Transverse colon (tissue), 4 donors: ENCODE results near the gene SAT2. TPM values are rescaled to one million over a fixed set of nuclear protein-coding genes. Genes with fewer than 3 reads are reported as not detected.

Source experiments
- DNase-seq: peaks from one replicate; pipeline ENCODE4 v3.0.0-alpha.2; 2019
- H3K27ac ChIP-seq, 4 donors: fragments of 200-600 bp; sonication (generic); 2 replicates each; pipeline ENCODE4 v1.5.1; 2016 to 2018; ENCODE audit warnings: inconsistent platforms in 4 of 4
- H3K27me3 ChIP-seq: fragments of 200-600 bp; sonication (generic); 2 replicates; pipeline ENCODE4 v1.5.1; 2017; ENCODE audit warnings: inconsistent platforms
- H3K36me3 ChIP-seq, 4 donors: fragments of 200-600 bp; sonication (generic); 2 replicates each; pipeline ENCODE4 v1.5.1; 2017 to 2019; ENCODE audit warnings: inconsistent platforms in 4 of 4
- H3K4me1 ChIP-seq, 4 donors: fragments of 200-600 bp; sonication (generic); 2 replicates each; pipeline ENCODE4 v1.5.1; 2017 to 2020; ENCODE audit warnings: inconsistent platforms in 4 of 4
- H3K4me3 ChIP-seq, 4 donors: fragments of 200-600 bp; sonication (generic); 1 replicate in 1 of 4; 2 replicates in 3 of 4; pipeline versions ENCODE4 v1.5.1 to v1.6.1; 2017 to 2019; ENCODE audit warnings: inconsistent platforms in 4 of 4
- H3K9me3 ChIP-seq, 2 donors: fragments of 200-600 bp; sonication (generic); 2 replicates each; pipeline ENCODE4 v1.5.1; 2017 to 2019; ENCODE audit warnings: inconsistent platforms in 2 of 2
- CTCF ChIP-seq, 5 experiments: fragments of 200-600 bp in 3 of 5; fragments of 450-650 bp in 2 of 5; sonication (generic) in 3 of 5; IDR thresholded peaks; 1 replicate in 2 of 5; 2 replicates in 3 of 5; pipeline ENCODE4 v1.5.1; 2016 to 2017; ENCODE audit warnings: antibody characterized with exemption in 5 of 5, inconsistent platforms in 3 of 5, mild to moderate bottlenecking in 2 of 5, moderate library complexity in 1 of 5
- EP300 ChIP-seq: sonication (generic); formaldehyde crosslinking; IDR thresholded peaks from one replicate; pipeline ENCODE4 v1.6.1; 2017; ENCODE audit warnings: antibody characterized with exemption, low read depth
- POLR2A ChIP-seq: fragments of 450-650 bp; IDR thresholded peaks from one replicate; pipeline ENCODE4 v1.6.1; 2016; ENCODE audit warnings: antibody characterized with exemption, mild to moderate bottlenecking, moderate library complexity
- POLR2AphosphoS5 ChIP-seq, 3 donors: sonication (generic); formaldehyde crosslinking; IDR thresholded peaks; one replicate each; pipeline ENCODE4 v1.6.1; 2016; ENCODE audit warnings: antibody characterized with exemption in 3 of 3
- WGBS, 2 donors: methylation state at CpG; one replicate each; pipeline ENCODE4 v1.1.5; 2018; ENCODE audit warnings: low coverage in 1 of 2; 5-methylcytosine and 5-hydroxymethylcytosine counted together
- in situ Hi-C, 4 donors: fragments of 200-750 bp; cut with MboI; loops; one replicate each; pipeline versions ENCODE4 v1.15.0 to v1.15.1; 2017; ENCODE audit warnings: low sequenced_read_pairs in 3 of 4, low pct_ligation_motif_present in 1 of 4, low pct_unique_long_range_greater_than_20kb in 1 of 4
- intact Hi-C: fragments of 100-400 bp; cut with DNase I; formaldehyde crosslinking; loops from one replicate; pipeline ENCODE4 v1.15.1; 2023; ENCODE audit warnings: low total_unique reads
- total RNA-seq, 4 donors: library from RNA; depleted of rRNA; stranded (reverse); fragments of >200 nt; gene quantifications; one replicate each; pipeline ENCODE4 v1.1.0, GENCODE V29; 2016

SAT2 gene
- total RNA-seq, 4 donors from 2014 or later, result 21.7 to 106 (median 67.7) TPM

GRCh38 chr17:7593296-7593695, 34.3 kb downstream of the SAT2 start:
- WGBS, 2 donors, result 84 to 88% methylated on average over 6 to 12 of the region's 12 CpGs
- H3K4me3 ChIP-seq, result no peak overlapping the region
- TF ChIP-seq CTCF (IDR thresholded peaks at IDR 0.05) (no peak), POLR2AphosphoS5 (IDR thresholded peaks at IDR 0.05) (no peak), EP300 (no peak)
- in situ Hi-C loops (no loop called here), intact Hi-C loops (no loop called here)
- H3K36me3 ChIP-seq, result peaks cover 0 to 59% (median 29%) of the 10 kb centered on the region in 4 donors
- H3K27ac ChIP-seq, result no peak overlapping the region
- no peak for DNase-seq
- H3K27me3 ChIP-seq, result no peaks in the 10 kb centered on the region
- H3K9me3 ChIP-seq, result no peaks in the 10 kb centered on the region
- peaks cover 0 to 22% (median 13%) of the 10 kb centered on the region in 4 donors for H3K4me1 ChIP-seq

- H3K27me3 ChIP-seq, result no peaks in the 10 kb centered on the region
- no peak for TF ChIP-seq POLR2AphosphoS5 (IDR thresholded peaks at IDR 0.05)
- no peak for TF ChIP-seq EP300
- TF ChIP-seq POLR2A, result no peak
- TF ChIP-seq CTCF (IDR thresholded peaks at IDR 0.05), result no peak
- in situ Hi-C loops, result no loop called here
- peaks cover 0 to 56% (median 27%) of the 10 kb centered on the region in 4 donors for H3K36me3 ChIP-seq
- intact Hi-C loops, result no loop called here
- 93% methylated on average over 23 of the region's 23 CpGs; no CpG with 5 or more reads in 1 of the 2 donors for WGBS, 2 donors
- no peak overlapping the region for H3K4me3 ChIP-seq
- DNase-seq, result no peak
- no peaks in the 10 kb centered on the region for H3K9me3 ChIP-seq
- peaks cover 0 to 28% (median 17%) of the 10 kb centered on the region in 4 donors for H3K4me1 ChIP-seq
- no peak overlapping the region for H3K27ac ChIP-seq
These were observed 35.1 kb downstream of the SAT2 start for GRCh38 chr17:7592422-7593021.

- no peak overlapping the region for H3K4me3 ChIP-seq
- in situ Hi-C loops (no loop called here), intact Hi-C loops (no loop called here)
- H3K27me3 ChIP-seq, result no peaks in the 10 kb centered on the region
- no peak for DNase-seq
- peaks cover 0 to 54% (median 24%) of the 10 kb centered on the region in 4 donors for H3K36me3 ChIP-seq
- H3K9me3 ChIP-seq, result no peaks in the 10 kb centered on the region
- peaks cover 0 to 25% (median 15%) of the 10 kb centered on the region in 4 donors for H3K4me1 ChIP-seq
- TF ChIP-seq POLR2AphosphoS5 (IDR thresholded peaks at IDR 0.05) (no peak), POLR2A (no peak), CTCF (IDR thresholded peaks at IDR 0.05) (no peak), EP300 (no peak)
- no peak overlapping the region for H3K27ac ChIP-seq
- 82 to 88% methylated on average over 3 to 5 of the region's 5 CpGs for WGBS, 2 donors
These were observed 36.0 kb downstream of the SAT2 start for GRCh38 chr17:7591596-7591995.

GRCh38 chr17:7590743-7591142, 36.9 kb downstream of the SAT2 start:
- 70% methylated on average over 4 of the region's 4 CpGs; no CpG with 5 or more reads in 1 of the 2 donors for WGBS, 2 donors
- H3K36me3 ChIP-seq, result peaks cover 0 to 48% (median 22%) of the 10 kb centered on the region in 4 donors
- DNase-seq, result no peak
- intact Hi-C loops, result no loop called here
- no peak overlapping the region for H3K27ac ChIP-seq
- peaks cover 0 to 25% (median 17%) of the 10 kb centered on the region in 4 donors for H3K4me1 ChIP-seq
- H3K4me3 ChIP-seq, result no peak overlapping the region
- in situ Hi-C loops, result no loop called here
- TF ChIP-seq CTCF (IDR thresholded peaks at IDR 0.05), result no peak
- no peak for TF ChIP-seq POLR2AphosphoS5 (IDR thresholded peaks at IDR 0.05)
- no peak for TF ChIP-seq EP300
- no peak for TF ChIP-seq POLR2A
- no peaks in the 10 kb centered on the region for H3K9me3 ChIP-seq
- H3K27me3 ChIP-seq, result no peaks in the 10 kb centered on the region
